Fibroblast of lung (primary cell): ENCODE results near the gene SLC12A9.

Experiments
- CTCF ChIP-seq, 2 donors: IDR thresholded peaks in 1 of 2; conservative IDR thresholded peaks in 1 of 2; 1 replicate in 1 of 2; 2 replicates in 1 of 2; pipeline ENCODE4 v1.5.1; 2011 to 2012; ENCODE audit warnings: low read length in 2 of 2, control low read depth in 1 of 2, inconsistent platforms in 1 of 2, low read depth in 1 of 2, mild to moderate bottlenecking in 1 of 2
- EZH2 ChIP-seq: IDR thresholded peaks from 2 replicates; pipeline ENCODE4 v1.5.1; 2012; ENCODE audit warnings: low read length, control low read depth, mild to moderate bottlenecking; ENCODE audit errors: missing control alignments

- no peak for TF ChIP-seq CTCF (conservative IDR thresholded peaks at IDR 0.05 in 1 of 2, IDR thresholded peaks at IDR 0.05 in 1 of 2; ENCODE audit: low read depth in 1 of 2, low read length in 2 of 2)
- no peak for TF ChIP-seq EZH2
These were observed 14.7 kb downstream of the SLC12A9 start, which contains the start of gene TRIP6 for GRCh38 chr7:100867040-100867775.
